Vagina (tissue), 2 donors: ENCODE data around the gene ZNF506. TPM values are rescaled to one million over a fixed set of nuclear protein-coding genes. Genes with fewer than 3 reads are reported as not detected.
"Not testable (repeated sequence)": the region's sequence is repeated elsewhere in the genome, so short reads cannot be mapped to it uniquely, and the experiment has no call there.

Source experiments
- DNase-seq, 2 donors: peaks; one replicate each; pipeline ENCODE4 v3.0.0-alpha.2; 2017; ENCODE audit errors: extremely low spot score in 2 of 2
- H3K27ac ChIP-seq: fragments of 200-600 bp; sonication (generic); one replicate; pipeline ENCODE4 v1.5.1; 2019
- H3K27me3 ChIP-seq: fragments of 200-600 bp; sonication (generic); one replicate; pipeline ENCODE4 v1.5.1; 2019
- H3K36me3 ChIP-seq, 2 donors: fragments of 200-600 bp; sonication (generic); one replicate each; pipeline ENCODE4 v1.5.1; 2017 to 2019
- H3K4me1 ChIP-seq: fragments of 200-600 bp; sonication (generic); one replicate; pipeline ENCODE4 v1.5.1; 2019
- H3K4me3 ChIP-seq, 2 donors: fragments of 200-600 bp; sonication (generic); 1 replicate in 1 of 2; 2 replicates in 1 of 2; pipeline ENCODE4 v1.5.1; 2016 to 2019
- H3K9me3 ChIP-seq: fragments of 200-600 bp; sonication (generic); one replicate; pipeline ENCODE4 v1.5.1; 2019
- POLR2A ChIP-seq, 2 donors: fragments of 450-650 bp; IDR thresholded peaks; one replicate each; pipeline ENCODE4 v1.6.1; 2017; ENCODE audit warnings: antibody characterized with exemption in 2 of 2, mild to moderate bottlenecking in 2 of 2, moderate library complexity in 2 of 2
- POLR2AphosphoS5 ChIP-seq, 2 donors: sonication (generic); formaldehyde crosslinking; IDR thresholded peaks; one replicate each; pipeline ENCODE4 v1.9.0; 2017; ENCODE audit warnings: antibody characterized with exemption in 2 of 2, mild to moderate bottlenecking in 2 of 2, low read depth in 1 of 2; ENCODE audit not compliant: insufficient read depth in 1 of 2
- intact Hi-C: fragments of 100-400 bp; cut with DNase I; formaldehyde crosslinking; loops from one replicate; pipeline ENCODE4 v1.15.1; 2023
- total RNA-seq: library from RNA; depleted of rRNA; stranded (reverse); fragments of >200 nt; gene quantifications from one replicate; pipeline ENCODE4 v1.2.3, GENCODE V29; 2016
- TF ChIP-seq, protein P1 (sequence below), 3 experiments: fragments of 450-650 bp in 2 of 3; fragments of 200-600 bp in 1 of 3; sonication (generic) in 1 of 3; IDR thresholded peaks; one replicate each; pipeline ENCODE4 v1.5.1; 2017 to 2019; ENCODE audit warnings: antibody characterized with exemption in 3 of 3, mild to moderate bottlenecking in 2 of 3, moderate library complexity in 2 of 3

ZNF506 gene
- total RNA-seq, 1 donor from 2014 or later = 33.6 TPM

DNA sequence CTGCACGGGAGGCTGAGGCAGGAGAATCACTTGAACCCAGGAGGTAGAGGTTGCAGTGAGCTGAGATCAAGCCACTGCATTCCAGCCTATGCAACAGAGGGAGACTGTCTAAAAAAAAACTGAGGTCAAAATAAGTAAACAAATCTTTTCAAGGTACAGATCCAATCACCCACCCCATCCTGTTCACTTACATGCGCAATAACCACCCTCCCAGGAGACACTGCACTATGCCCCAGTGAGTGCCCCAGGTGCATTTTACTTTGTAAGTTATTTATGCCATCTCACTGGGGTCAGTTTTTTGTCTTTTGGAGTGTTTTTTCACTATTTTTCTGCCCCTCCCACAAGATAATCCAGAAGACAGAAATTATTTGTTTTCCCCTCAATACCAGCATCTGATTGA is 37.2 kb upstream of the ZNF506 start:
- intact Hi-C loops = no loop called here
- H3K9me3 ChIP-seq = no peaks in the 10 kb centered on the region
- H3K36me3 ChIP-seq = no peaks in the 10 kb centered on the region
- H3K4me1 ChIP-seq = no peaks in the 10 kb centered on the region
- H3K27ac ChIP-seq = no peak overlapping the region
- H3K27me3 ChIP-seq = no peaks in the 10 kb centered on the region
- TF ChIP-seq POLR2A (IDR thresholded peaks at IDR 0.05) (no peak), POLR2AphosphoS5 (IDR thresholded peaks at IDR 0.05; ENCODE audit: insufficient read depth in 1 of 2, low read depth in 1 of 2) (no peak)
- TF ChIP-seq, protein P1, sequence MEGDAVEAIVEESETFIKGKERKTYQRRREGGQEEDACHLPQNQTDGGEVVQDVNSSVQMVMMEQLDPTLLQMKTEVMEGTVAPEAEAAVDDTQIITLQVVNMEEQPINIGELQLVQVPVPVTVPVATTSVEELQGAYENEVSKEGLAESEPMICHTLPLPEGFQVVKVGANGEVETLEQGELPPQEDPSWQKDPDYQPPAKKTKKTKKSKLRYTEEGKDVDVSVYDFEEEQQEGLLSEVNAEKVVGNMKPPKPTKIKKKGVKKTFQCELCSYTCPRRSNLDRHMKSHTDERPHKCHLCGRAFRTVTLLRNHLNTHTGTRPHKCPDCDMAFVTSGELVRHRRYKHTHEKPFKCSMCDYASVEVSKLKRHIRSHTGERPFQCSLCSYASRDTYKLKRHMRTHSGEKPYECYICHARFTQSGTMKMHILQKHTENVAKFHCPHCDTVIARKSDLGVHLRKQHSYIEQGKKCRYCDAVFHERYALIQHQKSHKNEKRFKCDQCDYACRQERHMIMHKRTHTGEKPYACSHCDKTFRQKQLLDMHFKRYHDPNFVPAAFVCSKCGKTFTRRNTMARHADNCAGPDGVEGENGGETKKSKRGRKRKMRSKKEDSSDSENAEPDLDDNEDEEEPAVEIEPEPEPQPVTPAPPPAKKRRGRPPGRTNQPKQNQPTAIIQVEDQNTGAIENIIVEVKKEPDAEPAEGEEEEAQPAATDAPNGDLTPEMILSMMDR (IDR thresholded peaks at IDR 0.05) = no peak
- DNase-seq = no peak
- H3K4me3 ChIP-seq = no peak overlapping the region

DNA sequence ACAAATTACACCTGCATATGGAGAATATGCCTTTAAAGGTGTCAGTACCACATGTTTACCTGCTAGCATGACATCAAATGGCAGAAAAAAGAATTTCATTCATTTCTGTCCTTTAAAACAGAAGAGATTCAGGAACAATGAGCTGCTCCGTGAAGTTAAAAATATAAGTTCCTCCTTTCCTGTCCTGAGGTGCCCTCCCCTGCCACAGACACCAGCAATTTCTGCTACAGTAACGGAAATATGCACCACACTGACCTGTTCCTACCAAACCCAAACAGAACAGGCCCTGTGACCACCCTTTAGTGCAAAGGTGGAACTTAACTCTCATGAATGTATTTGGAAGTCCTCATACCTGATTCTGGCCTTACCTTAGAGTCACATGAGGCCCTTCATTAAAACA is 30.2 kb upstream of the ZNF506 start:
- H3K4me1 ChIP-seq, H3K36me3 ChIP-seq, H3K4me3 ChIP-seq, intact Hi-C loops, H3K27me3 ChIP-seq, H3K9me3 ChIP-seq, DNase-seq, H3K27ac ChIP-seq: not testable (repeated sequence)

DNA sequence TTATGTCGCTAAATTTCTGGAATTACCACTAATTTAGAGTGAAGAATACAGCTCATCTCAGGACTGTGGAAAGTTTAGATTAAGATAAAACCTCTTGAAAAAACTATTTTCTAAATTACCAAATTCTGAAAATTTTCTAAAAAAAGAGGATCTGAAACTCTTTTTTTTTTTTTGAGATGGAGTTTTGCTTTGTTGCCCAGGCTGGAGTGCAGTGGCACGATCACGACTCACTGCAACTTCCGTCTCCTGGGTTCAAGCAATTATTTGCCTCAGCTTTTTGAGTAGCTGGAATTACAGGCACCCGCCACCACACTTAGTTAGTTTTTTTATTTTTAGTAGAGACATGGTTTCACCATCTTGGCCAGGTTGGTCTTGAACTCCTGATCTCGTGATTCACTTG is 27.5 kb upstream of the ZNF506 start:
- no peaks in the 10 kb centered on the region for H3K36me3 ChIP-seq
- H3K4me3 ChIP-seq = no peak overlapping the region
- H3K27me3 ChIP-seq = no peaks in the 10 kb centered on the region
- H3K27ac ChIP-seq = no peak overlapping the region
- TF ChIP-seq POLR2A (IDR thresholded peaks at IDR 0.05) (no peak), POLR2AphosphoS5 (IDR thresholded peaks at IDR 0.05; ENCODE audit: insufficient read depth in 1 of 2, low read depth in 1 of 2) (no peak)
- TF ChIP-seq, protein P1 (IDR thresholded peaks at IDR 0.05) = no peak
- no peaks in the 10 kb centered on the region for H3K9me3 ChIP-seq
- H3K4me1 ChIP-seq = no peaks in the 10 kb centered on the region
- DNase-seq = no peak
- intact Hi-C loops = no loop called here

DNA sequence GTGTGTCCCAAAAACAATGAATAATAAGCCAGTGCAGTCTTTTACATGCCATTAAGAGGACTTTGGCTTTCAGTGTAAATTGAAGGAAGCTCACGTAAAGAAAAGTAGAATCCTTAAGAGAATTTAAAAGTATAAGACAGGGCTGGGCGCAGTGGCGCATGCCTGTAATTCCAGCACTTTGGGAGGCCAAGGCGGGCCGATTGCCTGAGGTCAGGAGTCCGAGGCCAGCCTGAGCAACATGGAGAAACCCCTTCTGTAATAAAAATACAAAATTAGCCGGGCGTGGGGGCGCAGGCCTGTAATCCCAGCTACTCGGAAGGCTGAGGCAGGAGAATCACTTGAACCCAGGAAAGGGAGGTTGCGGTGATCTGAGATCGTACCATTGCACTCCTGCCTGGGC is 26.2 kb upstream of the ZNF506 start:
- no peaks in the 10 kb centered on the region for H3K4me1 ChIP-seq

DNA sequence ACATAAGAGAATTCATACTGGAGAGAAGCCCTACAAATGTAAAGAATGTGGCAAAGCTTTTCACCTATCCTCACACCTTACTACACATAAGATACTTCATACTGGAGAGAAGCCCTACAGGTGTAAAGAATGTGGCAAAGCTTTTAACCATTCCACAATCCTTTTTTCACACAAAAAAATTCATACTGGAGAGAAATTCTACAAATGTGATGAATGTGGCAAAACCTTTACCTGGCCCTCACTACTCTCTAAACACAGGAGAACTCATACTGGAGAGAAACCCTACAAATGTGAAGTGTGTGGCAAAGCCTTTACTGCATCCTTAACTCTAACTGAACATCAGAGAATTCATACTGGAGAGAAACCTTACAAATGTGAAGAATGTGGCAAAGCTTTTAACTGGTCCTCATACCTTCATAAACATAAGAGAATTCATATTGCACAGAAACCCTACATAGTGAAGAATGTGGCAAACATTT is 14.0 kb upstream of the ZNF506 start:
- H3K4me1 ChIP-seq = no peaks in the 10 kb centered on the region
- no peak overlapping the region for H3K4me3 ChIP-seq
- H3K27me3 ChIP-seq = no peaks in the 10 kb centered on the region
- H3K27ac ChIP-seq = no peak overlapping the region
- TF ChIP-seq, protein P1 (IDR thresholded peaks at IDR 0.05) = no peak
- TF ChIP-seq POLR2AphosphoS5 (IDR thresholded peaks at IDR 0.05; ENCODE audit: insufficient read depth in 1 of 2, low read depth in 1 of 2) (no peak), POLR2A (IDR thresholded peaks at IDR 0.05) (no peak)
- no peak for DNase-seq
- peaks cover 29% of the 10 kb centered on the region for H3K9me3 ChIP-seq
- H3K36me3 ChIP-seq = no peaks in the 10 kb centered on the region
- intact Hi-C loops = no loop called here

More for the DNA sequence above, 26.2 kb upstream of the ZNF506 start:
- no peak overlapping the region for H3K4me3 ChIP-seq
- no peak for DNase-seq
- H3K27ac ChIP-seq = no peak overlapping the region
- TF ChIP-seq POLR2A (IDR thresholded peaks at IDR 0.05) = no peak
- TF ChIP-seq POLR2AphosphoS5 (IDR thresholded peaks at IDR 0.05; ENCODE audit: insufficient read depth in 1 of 2, low read depth in 1 of 2) = no peak
- TF ChIP-seq, protein P1 (IDR thresholded peaks at IDR 0.05) = no peak
- no peaks in the 10 kb centered on the region for H3K36me3 ChIP-seq
- intact Hi-C loops = no loop called here
- no peaks in the 10 kb centered on the region for H3K9me3 ChIP-seq
- no peaks in the 10 kb centered on the region for H3K27me3 ChIP-seq

DNA sequence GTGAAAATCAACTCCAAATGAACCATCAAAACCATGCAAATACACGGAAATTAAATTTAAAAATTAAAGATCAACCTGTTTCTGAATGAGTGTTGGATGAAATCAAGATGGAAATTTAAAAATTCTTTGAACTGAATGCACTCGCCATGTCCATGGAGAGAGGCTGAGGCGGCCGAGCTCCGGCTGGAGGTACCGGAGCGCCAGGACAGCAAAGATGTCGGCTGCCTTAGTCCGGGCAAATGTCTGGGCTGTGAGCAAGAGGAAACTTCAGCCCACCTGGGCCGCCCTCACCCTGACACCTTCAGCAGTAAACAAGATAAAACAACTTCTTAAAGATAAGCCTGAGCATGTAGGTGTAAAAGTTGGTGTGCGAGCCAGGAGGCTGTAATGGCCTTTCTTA is 5.3 kb upstream of the ZNF506 start:
- intact Hi-C loops = no loop called here
- Histone ChIP-seq H3K4me1 (peaks cover 6% of the 10 kb centered on the region), H3K36me3 (no peaks in the 10 kb centered on the region), H3K27ac (no peak overlapping the region), H3K9me3 (peaks cover 7% of the 10 kb centered on the region), H3K4me3 (no peak overlapping the region), H3K27me3 (no peaks in the 10 kb centered on the region)
- no peak for DNase-seq
- TF ChIP-seq POLR2AphosphoS5 (IDR thresholded peaks at IDR 0.05; ENCODE audit: insufficient read depth in 1 of 2, low read depth in 1 of 2) = no peak
- TF ChIP-seq POLR2A (IDR thresholded peaks at IDR 0.05) = no peak
- TF ChIP-seq, protein P1 (IDR thresholded peaks at IDR 0.05) = no peak
